K562 (cell line): Measurements from ENCODE around the gene SIAE. TPM values are rescaled to one million over a fixed set of nuclear protein-coding genes. Genes with fewer than 3 reads are reported as not detected.

ENCODE experiments used
- ATAC-seq: fragments of 200-7000 bp; cut with Tn5 transposase; 3 replicates; pipeline ENCODE4 v1.9.1; 2020; ENCODE audit warnings: moderate library complexity
- BruUV-seq: library from RNA; stranded (reverse); fragments of 400-500 nt; replicated peaks from 2 replicates; lab custom pipeline; 2021; lab: Mats Ljungman, UMichigan
- CTCF ChIA-PET: fragments of 300-600 bp; formaldehyde crosslinking; extraction: SDS; loops from one replicate; lab custom pipeline; 2021; ENCODE audit warnings: low intra/inter-chr PET ratio; lab: Yijun Ruan, JAX
- POLR2A ChIA-PET: fragments of 300-600, 350-650 bp; sonication (Branson Sonifier 250); formaldehyde crosslinking; extraction: SDS; loops from one replicate; lab custom pipeline; 2021; ENCODE audit warnings: antibody characterized with exemption, inconsistent platforms; lab: Yijun Ruan, JAX
- DNase-seq, 4 experiments: peaks; one replicate each; pipeline versions ENCODE4 v3.0.0 to v3.0.0-alpha.2; 2011 to 2018; ENCODE audit warnings: low spot score in 3 of 4, mixed read lengths in 3 of 4; ENCODE audit errors: extremely low read depth in 1 of 4
- FAIRE-seq: peaks from 2 replicates; lab custom pipeline; 2011; peaks lifted over from hg19 to GRCh38; lab: Jason Lieb, UNC
- H2AFZ ChIP-seq: 2 replicates; pipeline ENCODE4 v1.6.0; 2011; ENCODE audit warnings: low read depth, low read length, control low read depth, inconsistent platforms
- H3K27ac ChIP-seq: fragments of 200-600 bp; 3 replicates; pipeline ENCODE4 v1.8.0; 2011; ENCODE audit warnings: low read depth, mild to moderate bottlenecking, control low read depth, inconsistent platforms, low read length, moderate library complexity, mixed read lengths; ENCODE audit errors: extremely low read depth
- H3K27me3 ChIP-seq, 2 experiments: fragments of 300-600 bp in 1 of 2; 2 replicates in 1 of 2; 3 replicates in 1 of 2; pipeline versions ENCODE4 v1.6.0 to v1.8.0; 2011; ENCODE audit warnings: inconsistent platforms in 2 of 2, low read length in 2 of 2, mild to moderate bottlenecking in 1 of 2, mixed read lengths in 1 of 2, moderate library complexity in 1 of 2; ENCODE audit not compliant: control insufficient read depth in 2 of 2, insufficient read depth in 2 of 2
- H3K36me3 ChIP-seq: fragments of 300-600 bp; 3 replicates; pipeline ENCODE4 v1.8.0; 2011; ENCODE audit warnings: mild to moderate bottlenecking, low read length, inconsistent platforms; ENCODE audit not compliant: control insufficient read depth, insufficient read depth
- H3K4me1 ChIP-seq, 2 experiments: fragments of 200-600 bp in 1 of 2; replicated peaks in 1 of 2; 2 replicates in 1 of 2; 3 replicates in 1 of 2; pipeline versions ENCODE4 v1.5.1 to v1.8.0; 2011; ENCODE audit warnings: inconsistent platforms in 2 of 2, low read length in 2 of 2, mild to moderate bottlenecking in 1 of 2, mixed read lengths in 1 of 2, moderate library complexity in 1 of 2; ENCODE audit not compliant: control insufficient read depth in 2 of 2, insufficient read depth in 2 of 2
- H3K4me2 ChIP-seq: 2 replicates; pipeline ENCODE4 v1.6.1; 2011; ENCODE audit warnings: low read length, control low read depth, inconsistent platforms, mixed read lengths; ENCODE audit not compliant: insufficient read depth
- H3K4me3 ChIP-seq: fragments of 200-600 bp; sonication (generic), shearing (Covaris generic); 2 replicates; pipeline ENCODE4 v1.5.1; 2016; ENCODE audit warnings: control low read depth, inconsistent platforms
- H3K79me2 ChIP-seq: fragments of 200-600 bp; 3 replicates; pipeline ENCODE4 v1.8.0; 2011; ENCODE audit warnings: low read length, inconsistent platforms; ENCODE audit not compliant: control insufficient read depth, insufficient read depth
- H3K9ac ChIP-seq, 2 experiments: 2 replicates each; pipeline versions ENCODE4 v1.6.0 to v1.6.1; 2011; ENCODE audit warnings: low read depth in 2 of 2, low read length in 2 of 2, control low read depth in 1 of 2, inconsistent platforms in 1 of 2, mild to moderate bottlenecking in 1 of 2, mixed read lengths in 1 of 2; ENCODE audit not compliant: insufficient read depth in 1 of 2
- H3K9me1 ChIP-seq: one replicate; pipeline ENCODE4 v1.6.0; 2011; ENCODE audit warnings: inconsistent platforms, mild to moderate bottlenecking, low read length, moderate library complexity; ENCODE audit not compliant: control insufficient read depth, insufficient read depth
- H3K9me3 ChIP-seq: replicated peaks from 2 replicates; pipeline ENCODE4 v1.5.1; 2011; ENCODE audit warnings: low read depth, low read length, inconsistent platforms; ENCODE audit not compliant: control insufficient read depth, insufficient read depth
- H4K20me1 ChIP-seq: replicated peaks from 2 replicates; pipeline ENCODE4 v1.6.1; 2011; ENCODE audit warnings: low read length, inconsistent platforms, mixed read lengths; ENCODE audit not compliant: control insufficient read depth, insufficient read depth
- BHLHE40 ChIP-seq: IDR thresholded peaks from 2 replicates; pipeline ENCODE4 v1.6.1; 2011; ENCODE audit warnings: low read length, improper control_type of control experiment
- ELF4 ChIP-seq: fragments of 450-650 bp; formaldehyde crosslinking; IDR thresholded peaks from 2 replicates; pipeline ENCODE4 v1.4.0; 2022; ENCODE audit warnings: missing genetic modification characterization
- ETV1 ChIP-seq: fragments of 450-650 bp; conservative IDR thresholded peaks from 2 replicates; pipeline ENCODE4 v1.6.1; 2016; ENCODE audit warnings: missing genetic modification characterization, control low read depth, low read depth, missing compliant biosample characterization
- GATAD2A ChIP-seq: fragments of 450-650 bp; IDR thresholded peaks from 2 replicates; pipeline ENCODE4 v1.6.1; 2017
- KLF16 ChIP-seq: IDR thresholded peaks from 2 replicates; pipeline ENCODE4 v1.6.1; 2016; ENCODE audit warnings: antibody characterized with exemption
- L3MBTL2 ChIP-seq: fragments of 450-650 bp; IDR thresholded peaks from 2 replicates; pipeline ENCODE4 v1.6.1; 2016; ENCODE audit warnings: mild to moderate bottlenecking, moderate library complexity
- MTA1 ChIP-seq: fragments of 450-650 bp; IDR thresholded peaks from 2 replicates; pipeline ENCODE4 v1.6.1; 2017; ENCODE audit warnings: borderline replicate concordance
- PHB2 ChIP-seq: fragments of 450-650 bp; IDR thresholded peaks from 2 replicates; pipeline ENCODE4 v1.6.1; 2017; ENCODE audit warnings: low read depth
- RBM25 ChIP-seq: fragments of 200-400 bp; formaldehyde crosslinking; IDR thresholded peaks from 2 replicates; pipeline ENCODE4 v1.6.1; 2018; ENCODE audit warnings: low read length, low read depth, moderate library complexity; ENCODE audit not compliant: severe bottlenecking
- RNF2 ChIP-seq: sonication (generic); IDR thresholded peaks from 2 replicates; pipeline ENCODE4 v1.6.1; 2016
- SMARCC2 ChIP-seq: fragments of 450-650 bp; IDR thresholded peaks from 2 replicates; pipeline ENCODE4 v1.6.1; 2017; ENCODE audit warnings: antibody characterized with exemption, moderate library complexity, mild to moderate bottlenecking, low read depth
- TBL1XR1 ChIP-seq, 2 experiments: IDR thresholded peaks; 2 replicates each; pipeline ENCODE4 v1.6.1; 2012; ENCODE audit warnings: improper control_type of control experiment in 2 of 2, low read length in 2 of 2, mild to moderate bottlenecking in 1 of 2
- TOE1 ChIP-seq, 2 experiments: fragments of 450-650 bp in 1 of 2; sonication (generic) in 1 of 2; formaldehyde crosslinking in 1 of 2; IDR thresholded peaks; 2 replicates each; pipeline versions ENCODE4 v1.7.1 to v1.8.0; 2016 to 2022; ENCODE audit warnings: borderline replicate concordance in 2 of 2, mild to moderate bottlenecking in 2 of 2, antibody characterized with exemption in 1 of 2, inconsistent platforms in 1 of 2, low read depth in 1 of 2, missing genetic modification reagents in 1 of 2, moderate library complexity in 1 of 2
- ZNF263 ChIP-seq: sonication (generic); formaldehyde crosslinking; IDR thresholded peaks from 2 replicates; pipeline ENCODE4 v1.8.0; 2022; ENCODE audit warnings: mild to moderate bottlenecking, missing genetic modification reagents, borderline replicate concordance
- WGBS: fragments of 100-300 bp; shearing (Covaris generic); methylation state at CpG from one replicate; pipeline ENCODE4 v1.1.6; 2016; ENCODE audit warnings: low coverage, mixed read lengths; ENCODE audit not compliant: insufficient coverage; ENCODE audit errors: missing lambda C conversion rate; 5-methylcytosine and 5-hydroxymethylcytosine counted together
- in situ Hi-C: fragments of 300-500 bp; cut with MboI; formaldehyde crosslinking; loops from 4 replicates; pipeline ENCODE4 v1.15.0; 2018; ENCODE audit warnings: inconsistent platforms, mixed read lengths
- intact Hi-C: fragments of 100-400 bp; cut with micrococcal nuclease; formaldehyde crosslinking; loops from 2 replicates; pipeline ENCODE4 v1.14.2; 2022
- polyA plus RNA-seq, 8 experiments: library from polyadenylated mRNA; depleted of rRNA in 4 of 8; stranded (reverse) in 5 of 8; unstranded in 3 of 8; fragments of >200 nt; fragmentation: Nextera tagmentation in 2 of 8; fragmentation: Illumina TruSeq in 1 of 8; extraction: Ambion mirVana in 2 of 8; extraction: Trizol in 1 of 8; gene quantifications; 2 replicates each; pipeline versions ENCODE4 v1.2.1 to v1.2.3, GENCODE V29; 2011 to 2014; ENCODE audit warnings: inconsistent platforms in 1 of 8, missing spikeins in 1 of 8
- total RNA-seq, 7 experiments: library from RNA; depleted of rRNA in 6 of 7; stranded (reverse); fragments of >200 nt in 6 of 7; fragmentation: Illumina TruSeq in 2 of 7; extraction: Trizol in 2 of 7; gene quantifications; 2 replicates each; pipeline versions ENCODE4 v1.2.1 to v1.2.3, GENCODE V29; 2011 to 2021; ENCODE audit warnings: low replicate concordance in 1 of 7
- TF ChIP-seq, protein P1 (sequence below): sonication (generic); formaldehyde crosslinking; IDR thresholded peaks from 2 replicates; pipeline ENCODE4 v1.8.1; 2022; ENCODE audit warnings: missing genetic modification reagents
- TF ChIP-seq, protein P2 (sequence below): fragments of 250-450 bp; sonication (Bioruptor Pico); IDR thresholded peaks from 2 replicates; pipeline ENCODE4 v1.5.0; 2020; ENCODE audit warnings: mild to moderate bottlenecking, borderline replicate concordance

The SIAE gene
- total and polyA plus RNA-seq, 9 of the 15 experiments (the other 6 are each of a cell fraction or from before 2014, with no cell fraction given): 0.89 to 9.6 (median 3.7) TPM

DNA sequence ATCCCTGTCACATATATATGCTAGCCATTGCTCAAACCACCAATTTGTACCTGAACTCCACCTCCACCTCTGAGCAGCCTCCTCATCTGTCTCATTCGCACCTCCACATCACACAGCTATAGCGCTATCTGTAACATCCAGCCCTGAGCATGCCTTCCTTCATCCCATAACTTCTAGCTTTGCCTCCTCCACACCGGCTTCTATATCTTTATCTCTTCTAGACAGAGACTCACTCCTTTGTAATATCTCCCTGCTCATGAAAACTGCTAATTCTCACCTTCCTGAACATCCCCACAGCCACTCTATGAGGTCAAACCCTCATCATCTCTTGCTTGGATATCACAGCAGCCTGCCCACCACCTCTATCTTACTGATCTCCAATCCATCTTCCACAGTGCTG, 5.9 kb downstream of the SIAE start:
- Histone ChIP-seq H3K9me3 (peaks cover 2% of the 10 kb centered on the region; the same call in 1 of the 2 replicates), H3K79me2 (no peaks in the 10 kb centered on the region), H2AFZ (no peak overlapping the region), H3K4me1 (peaks cover 4 to 21% of the 10 kb centered on the region in 2 experiments; a peak in 3 of 5 replicates), H3K27ac (no peak overlapping the region), H3K9me1 (no peaks in the 10 kb centered on the region), H4K20me1 (0 out of 2 replicates have a peak, but pooled peaks cover 7% of the 10 kb centered on the region), H3K36me3 (no peaks in the 10 kb centered on the region), H3K9ac (no peak overlapping the region), H3K4me3 (no peak overlapping the region), H3K27me3 (no peaks in the 10 kb centered on the region), H3K4me2 (peak overlapping the region; percentile 65)
- in situ Hi-C loops: no loop called here
- FAIRE-seq: peak; percentile 86
- intact Hi-C loops: no loop called here
- ChIA-PET POLR2A (interaction anchor here (0.6 to 1.5 kb wide), 5 partner anchors 10 to 227 kb away, joined by 3 to 4 read pairs (median 3); no protein-coding TSS in a partner anchor), CTCF (interaction anchor here (1.1 to 2.6 kb wide), 2 partner anchors 95 to 172 kb away, joined by 3 to 18 read pairs; partner anchors contain the start of gene ESAM)
- BruUV-seq: no TSS peak
- peak; percentile 91 for ATAC-seq
- 7% methylated on average over 3 of the region's 3 CpGs for WGBS
- peak; percentile 45 to 85 (median 66) for DNase-seq
- TF ChIP-seq RNF2: 0 out of 2 replicates have a peak, but pooled peaks have one; percentile 30
- peak; percentile 94 for TF ChIP-seq PHB2
- TF ChIP-seq, protein P1, sequence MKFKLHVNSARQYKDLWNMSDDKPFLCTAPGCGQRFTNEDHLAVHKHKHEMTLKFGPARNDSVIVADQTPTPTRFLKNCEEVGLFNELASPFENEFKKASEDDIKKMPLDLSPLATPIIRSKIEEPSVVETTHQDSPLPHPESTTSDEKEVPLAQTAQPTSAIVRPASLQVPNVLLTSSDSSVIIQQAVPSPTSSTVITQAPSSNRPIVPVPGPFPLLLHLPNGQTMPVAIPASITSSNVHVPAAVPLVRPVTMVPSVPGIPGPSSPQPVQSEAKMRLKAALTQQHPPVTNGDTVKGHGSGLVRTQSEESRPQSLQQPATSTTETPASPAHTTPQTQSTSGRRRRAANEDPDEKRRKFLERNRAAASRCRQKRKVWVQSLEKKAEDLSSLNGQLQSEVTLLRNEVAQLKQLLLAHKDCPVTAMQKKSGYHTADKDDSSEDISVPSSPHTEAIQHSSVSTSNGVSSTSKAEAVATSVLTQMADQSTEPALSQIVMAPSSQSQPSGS (CRISPR knock-in tag): no peak
- 0 out of 2 replicates have a peak, but pooled peaks have one; percentile 23 for TF ChIP-seq ELF4
- peak; percentile 53; the same call in 1 of the 2 replicates for TF ChIP-seq BHLHE40
- TF ChIP-seq L3MBTL2: peak; percentile 17; the same call in 1 of the 2 replicates
- peak; percentile 25; the same call in 1 of the 2 replicates for TF ChIP-seq SMARCC2
- TF ChIP-seq MTA1: peak; percentile 47; the same call in 1 of the 2 replicates
- TF ChIP-seq KLF16: peak; percentile 88
- TF ChIP-seq TBL1XR1 (IDR thresholded peaks at IDR 0.05; ENCODE audit: low read length in 2 of 2): peak in 1 of 2 experiments; percentile 76; a peak in 1 of 4 replicates
- no peak for TF ChIP-seq RBM25
- peak; percentile 57 for TF ChIP-seq TOE1 (IDR thresholded peaks at IDR 0.05; ENCODE audit: borderline replicate concordance)
- TF ChIP-seq TOE1 (CRISPR knock-in tag; IDR thresholded peaks at IDR 0.05; ENCODE audit: borderline replicate concordance, low read depth): no peak
- TF ChIP-seq ZNF263: peak; percentile 65; the same call in 1 of the 2 replicates
- TF ChIP-seq, protein P2, sequence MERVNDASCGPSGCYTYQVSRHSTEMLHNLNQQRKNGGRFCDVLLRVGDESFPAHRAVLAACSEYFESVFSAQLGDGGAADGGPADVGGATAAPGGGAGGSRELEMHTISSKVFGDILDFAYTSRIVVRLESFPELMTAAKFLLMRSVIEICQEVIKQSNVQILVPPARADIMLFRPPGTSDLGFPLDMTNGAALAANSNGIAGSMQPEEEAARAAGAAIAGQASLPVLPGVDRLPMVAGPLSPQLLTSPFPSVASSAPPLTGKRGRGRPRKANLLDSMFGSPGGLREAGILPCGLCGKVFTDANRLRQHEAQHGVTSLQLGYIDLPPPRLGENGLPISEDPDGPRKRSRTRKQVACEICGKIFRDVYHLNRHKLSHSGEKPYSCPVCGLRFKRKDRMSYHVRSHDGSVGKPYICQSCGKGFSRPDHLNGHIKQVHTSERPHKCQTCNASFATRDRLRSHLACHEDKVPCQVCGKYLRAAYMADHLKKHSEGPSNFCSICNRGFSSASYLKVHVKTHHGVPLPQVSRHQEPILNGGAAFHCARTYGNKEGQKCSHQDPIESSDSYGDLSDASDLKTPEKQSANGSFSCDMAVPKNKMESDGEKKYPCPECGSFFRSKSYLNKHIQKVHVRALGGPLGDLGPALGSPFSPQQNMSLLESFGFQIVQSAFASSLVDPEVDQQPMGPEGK (CRISPR knock-in tag): no peak
- TF ChIP-seq ETV1 (tag): 0 out of 2 replicates have a peak, but pooled peaks have one; percentile 39
- TF ChIP-seq GATAD2A: no peak
